ENCODE measurements around the gene MTHFSD.

GRCh38 chr16:86531191-86531545 is 23.9 kb downstream of the MTHFSD start:
- TF ChIP-seq CTCF (conservative IDR thresholded peaks at IDR 0.05), result no peak
- no peak for TF ChIP-seq ZFX (IDR thresholded peaks at IDR 0.05)
